AG04450 (cell line): ENCODE results near the gene PXDN. TPM values are rescaled to one million over a fixed set of nuclear protein-coding genes. Genes with fewer than 3 reads are reported as not detected.

Experiments
- CTCF ChIA-PET: fragments of 300-600, 350-600 bp; formaldehyde crosslinking; extraction: SDS; loops from one replicate; lab custom pipeline; 2022; ENCODE audit warnings: antibody characterized with exemption, inconsistent platforms; lab: Charles Lee
- POLR2A ChIA-PET: fragments of 350-600 bp; formaldehyde crosslinking; extraction: SDS; loops from one replicate; lab custom pipeline; 2021; ENCODE audit warnings: antibody characterized with exemption, inconsistent platforms; lab: Yijun Ruan, JAX
- DNase-seq: peaks from one replicate; pipeline ENCODE4 v3.0.0-alpha.2; 2011; ENCODE audit warnings: low read depth, low spot score
- H3K27ac ChIP-seq: one replicate; pipeline ENCODE4 v1.5.1; 2012; ENCODE audit warnings: low read depth, low read length, control low read depth
- H3K27me3 ChIP-seq: one replicate; pipeline ENCODE4 v1.6.0; 2012; ENCODE audit warnings: low read length; ENCODE audit not compliant: control insufficient read depth, insufficient read depth
- H3K4me3 ChIP-seq: 2 replicates; pipeline ENCODE4 v1.5.1; 2011; ENCODE audit warnings: mild to moderate bottlenecking, low read depth, low read length, control low read depth
- H3K9me3 ChIP-seq: 2 replicates; pipeline ENCODE4 v1.5.1; 2012; ENCODE audit warnings: low read length; ENCODE audit not compliant: control insufficient read depth, insufficient read depth
- polyA plus RNA-seq: library from polyadenylated mRNA; depleted of rRNA; stranded (reverse); fragments of >200 nt; gene quantifications from 2 replicates; pipeline ENCODE4 v1.2.3, GENCODE V29; 2011
- TF ChIP-seq, protein P1 (sequence below): IDR thresholded peaks from 2 replicates; pipeline ENCODE4 v1.5.1; 2011; ENCODE audit warnings: low read depth, low read length, control low read depth, inconsistent platforms

Gene PXDN
- polyA plus RNA-seq, 1 experiment, result 271 TPM

DNA sequence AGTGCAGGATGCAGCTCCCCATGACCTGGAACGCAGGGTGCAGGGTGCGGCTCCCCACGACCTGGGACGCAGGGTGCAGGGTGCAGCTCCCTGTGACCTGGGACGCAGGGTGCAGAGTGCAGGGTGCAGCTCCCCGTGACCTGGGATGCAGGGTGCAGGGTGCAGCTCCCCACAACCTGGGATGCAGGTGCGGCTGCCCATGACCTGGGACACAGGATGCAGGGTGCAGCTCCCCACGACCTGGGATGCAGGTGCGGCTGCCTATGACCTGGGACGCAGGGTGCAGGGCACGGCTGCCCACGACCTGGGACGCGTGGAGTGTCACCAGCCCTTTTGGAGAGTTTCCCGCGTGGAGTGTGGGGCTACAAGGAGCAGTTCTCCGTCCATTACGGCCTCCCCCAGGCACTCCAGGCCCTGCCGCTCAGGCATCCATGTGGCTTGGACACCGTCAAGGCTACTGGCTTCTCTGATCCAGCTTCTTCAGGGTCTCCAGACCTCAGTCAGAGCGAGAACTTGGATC is 38.7 kb downstream of the PXDN start:
- ChIA-PET POLR2A (interaction anchor here (1.2 to 1.6 kb wide), 2 partner anchors 19 to 26 kb away, joined by 3 to 11 read pairs; no protein-coding TSS in a partner anchor), CTCF (interaction anchor here (1.2 kb wide), 2 partner anchors 45 to 112 kb away, joined by 5 read pairs; no protein-coding TSS in a partner anchor)
- TF ChIP-seq, protein P1, sequence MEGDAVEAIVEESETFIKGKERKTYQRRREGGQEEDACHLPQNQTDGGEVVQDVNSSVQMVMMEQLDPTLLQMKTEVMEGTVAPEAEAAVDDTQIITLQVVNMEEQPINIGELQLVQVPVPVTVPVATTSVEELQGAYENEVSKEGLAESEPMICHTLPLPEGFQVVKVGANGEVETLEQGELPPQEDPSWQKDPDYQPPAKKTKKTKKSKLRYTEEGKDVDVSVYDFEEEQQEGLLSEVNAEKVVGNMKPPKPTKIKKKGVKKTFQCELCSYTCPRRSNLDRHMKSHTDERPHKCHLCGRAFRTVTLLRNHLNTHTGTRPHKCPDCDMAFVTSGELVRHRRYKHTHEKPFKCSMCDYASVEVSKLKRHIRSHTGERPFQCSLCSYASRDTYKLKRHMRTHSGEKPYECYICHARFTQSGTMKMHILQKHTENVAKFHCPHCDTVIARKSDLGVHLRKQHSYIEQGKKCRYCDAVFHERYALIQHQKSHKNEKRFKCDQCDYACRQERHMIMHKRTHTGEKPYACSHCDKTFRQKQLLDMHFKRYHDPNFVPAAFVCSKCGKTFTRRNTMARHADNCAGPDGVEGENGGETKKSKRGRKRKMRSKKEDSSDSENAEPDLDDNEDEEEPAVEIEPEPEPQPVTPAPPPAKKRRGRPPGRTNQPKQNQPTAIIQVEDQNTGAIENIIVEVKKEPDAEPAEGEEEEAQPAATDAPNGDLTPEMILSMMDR, result no peak
- H3K9me3 ChIP-seq, result no peaks in the 10 kb centered on the region; the same call in 1 of the 2 replicates
- no peak overlapping the region for H3K27ac ChIP-seq
- no peak for DNase-seq
- no peaks in the 10 kb centered on the region for H3K27me3 ChIP-seq
- no peak overlapping the region for H3K4me3 ChIP-seq

DNA sequence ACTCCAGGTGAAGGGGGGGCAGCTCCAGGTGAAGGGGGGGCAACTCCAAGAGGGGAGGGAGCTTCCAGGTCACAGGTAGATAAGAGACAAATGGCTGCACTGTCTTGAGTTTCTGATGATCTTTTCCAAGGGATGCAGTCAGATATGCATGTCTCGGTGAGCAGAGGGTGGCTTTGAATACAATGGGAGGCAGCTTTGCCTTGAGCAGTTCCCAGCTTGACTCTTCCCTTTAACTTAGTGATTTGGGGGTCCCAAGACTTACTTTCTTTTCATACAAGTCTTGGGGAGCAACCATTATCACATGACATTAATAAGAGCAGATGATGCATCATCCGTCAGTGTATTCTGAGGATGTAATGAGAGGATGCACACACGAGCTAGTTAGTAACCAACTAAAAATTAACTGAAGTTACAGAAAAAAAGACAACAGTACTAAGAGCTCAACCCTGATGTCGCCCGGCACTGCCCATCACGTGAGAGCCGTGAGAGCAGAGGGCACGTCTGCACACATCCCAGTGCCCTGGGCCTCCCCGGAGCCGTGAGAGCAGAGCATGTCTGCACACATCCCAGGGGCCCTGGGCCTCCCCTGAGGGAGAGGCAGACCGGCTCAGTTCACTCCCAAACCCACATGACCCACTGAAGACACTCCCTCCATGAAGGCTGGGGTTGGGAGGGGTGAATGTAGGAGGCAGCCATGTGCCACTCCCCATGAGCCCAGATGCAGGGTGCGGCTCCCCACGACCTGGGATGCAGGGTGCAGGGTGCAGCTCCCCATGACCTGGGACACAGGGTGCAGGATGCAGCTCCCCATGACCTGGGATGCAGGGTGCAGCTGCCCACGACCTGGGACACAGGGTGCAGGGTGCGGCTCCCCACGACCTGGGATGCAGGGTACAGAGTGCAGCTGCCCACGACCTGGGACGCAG is 39.4 kb downstream of the PXDN start:
- no peak overlapping the region for H3K4me3 ChIP-seq
- no peak overlapping the region for H3K27ac ChIP-seq
- CTCF ChIA-PET, result interaction anchor here (1.2 kb wide), 2 partner anchors 45 to 112 kb away, joined by 5 read pairs; no protein-coding TSS in a partner anchor

DNA sequence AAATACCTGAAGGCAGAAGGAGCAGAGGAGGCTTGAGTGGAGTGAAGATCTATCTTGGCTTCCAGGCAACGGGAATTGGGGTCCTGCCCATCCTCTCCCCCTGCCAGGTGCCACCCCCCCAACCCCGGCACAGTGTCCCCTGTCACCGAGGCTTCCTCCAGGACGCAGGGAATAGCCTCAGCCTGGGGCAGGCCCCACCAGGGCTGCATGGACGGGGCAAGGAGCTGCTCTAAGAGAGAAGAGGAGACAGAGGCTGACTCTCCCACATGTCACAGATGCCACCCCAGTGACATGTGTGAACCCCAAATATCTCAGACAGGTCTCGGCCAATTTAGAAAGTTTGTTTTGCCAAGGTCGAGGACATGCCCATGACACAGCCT is 42.1 kb downstream of the PXDN start:
- TF ChIP-seq, protein P1, result no peak
- H3K27me3 ChIP-seq, result no peaks in the 10 kb centered on the region
- no peak overlapping the region for H3K27ac ChIP-seq
- DNase-seq, result no peak
- ChIA-PET POLR2A (no interaction called here), CTCF (interaction anchor here (0.9 kb wide), 1 partner anchor 49 kb away, joined by 3 read pairs; no protein-coding TSS in a partner anchor)
- H3K4me3 ChIP-seq, result no peak overlapping the region
- H3K9me3 ChIP-seq, result no peaks in the 10 kb centered on the region; the same call in 1 of the 2 replicates

More for the DNA sequence above, 39.4 kb downstream of the PXDN start:
- no peaks in the 10 kb centered on the region for H3K27me3 ChIP-seq
- DNase-seq, result no peak
- TF ChIP-seq, protein P1, result no peak
- no peaks in the 10 kb centered on the region; the same call in 1 of the 2 replicates for H3K9me3 ChIP-seq
- POLR2A ChIA-PET, result interaction anchor here (1.2 to 1.6 kb wide), 2 partner anchors 18 to 26 kb away, joined by 3 to 11 read pairs; no protein-coding TSS in a partner anchor

DNA sequence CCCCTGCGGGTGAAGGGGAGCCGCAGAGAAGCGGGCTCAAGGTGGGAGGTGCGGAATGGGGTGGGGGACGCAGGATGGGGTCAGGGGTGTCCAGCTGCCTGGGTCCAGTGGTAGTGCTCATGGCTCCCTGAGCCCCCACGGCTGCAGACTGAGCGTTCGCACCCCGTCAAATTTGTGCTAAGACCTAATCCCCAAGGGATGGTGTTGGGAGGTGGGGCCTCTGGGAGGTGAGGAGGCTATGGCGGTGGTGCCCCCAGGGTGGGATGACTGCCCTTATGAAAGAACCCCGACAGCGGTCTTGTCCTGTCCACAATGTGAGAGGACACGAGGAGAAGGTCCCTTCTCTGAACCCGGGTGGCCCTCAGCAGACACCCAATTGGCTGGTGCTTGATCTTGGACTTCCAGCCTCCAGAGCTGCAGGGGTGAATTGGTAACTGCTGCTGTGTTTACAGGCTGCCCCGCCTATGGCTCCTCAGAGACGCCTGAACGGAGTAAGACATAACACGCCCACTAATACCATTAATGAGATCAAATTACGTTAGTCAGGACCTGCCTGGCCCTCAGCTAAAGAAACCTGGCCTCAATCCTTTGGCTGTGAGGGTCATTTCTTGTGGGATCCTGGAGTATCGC is 42.6 kb downstream of the PXDN start:
- TF ChIP-seq, protein P1, result no peak
- Histone ChIP-seq H3K4me3 (no peak overlapping the region), H3K27ac (no peak overlapping the region), H3K9me3 (no peaks in the 10 kb centered on the region; the same call in none of the 2 replicates), H3K27me3 (no peaks in the 10 kb centered on the region)
- ChIA-PET CTCF (interaction anchor here (0.9 to 2.1 kb wide), 2 partner anchors 49 to 116 kb away, joined by 3 to 5 read pairs; no protein-coding TSS in a partner anchor), POLR2A (interaction anchor here (0.6 kb wide), 1 partner anchor 32 kb away, joined by 3 read pairs; no protein-coding TSS in a partner anchor)
- DNase-seq, result no peak
